ENCODE results near the gene CDC42.

- TF ChIP-seq CTCF (conservative IDR thresholded peaks at IDR 0.05 in 1 of 2, IDR thresholded peaks at IDR 0.05 in 1 of 2; ENCODE audit: extremely low read depth in 1 of 2, insufficient read depth in 1 of 2, low read depth in 1 of 2, low read length in 2 of 2): no peak
- no peak for TF ChIP-seq EZH2 (IDR thresholded peaks at IDR 0.05; ENCODE audit: borderline replicate concordance, low read length)
These were observed 41.0 kb downstream of the CDC42 start for GRCh38 chr1:22093513-22093912.
